A549 (cell line): Measurements from ENCODE around the gene HAO1. TPM values are rescaled to one million over a fixed set of nuclear protein-coding genes. Genes with fewer than 3 reads are reported as not detected.
A peak's percentile ranks its signal among the peaks of the same experiment; 100 is the strongest.

Experiments used
- ATAC-seq, 2 experiments: fragments of 200-7000 bp in 1 of 2; fragments of >200 bp in 1 of 2; cut with Nextera tagmentation in 1 of 2; cut with Tn5 transposase in 1 of 2; 3 replicates each; pipeline versions ENCODE4 v1.8.0 to v1.9.1; 2018 to 2020; ENCODE audit warnings: mild to moderate bottlenecking in 1 of 2, moderate library complexity in 1 of 2
- CTCF ChIA-PET: fragments of 300-600 bp; sonication (Branson Sonifier 250); formaldehyde crosslinking; extraction: SDS; loops from one replicate; lab custom pipeline; 2021; ENCODE audit warnings: antibody characterized with exemption, inconsistent platforms; lab: Yijun Ruan, JAX
- POLR2A ChIA-PET: fragments of 350-600 bp; formaldehyde crosslinking; extraction: SDS; loops from one replicate; lab custom pipeline; 2021; ENCODE audit warnings: antibody characterized with exemption, inconsistent platforms; lab: Yijun Ruan, JAX
- DNase-seq, 2 experiments: peaks; one replicate each; pipeline versions ENCODE4 v3.0.0 to v3.0.0-alpha.2; 2011 to 2016; ENCODE audit warnings: low read depth in 1 of 2, low spot score in 1 of 2
- FAIRE-seq: peaks from 2 replicates; lab custom pipeline; 2011; peaks lifted over from hg19 to GRCh38; lab: Jason Lieb, UNC
- H3K27ac ChIP-seq, 2 experiments: fragments of >200 bp; sonication (Bioruptor Twin); formaldehyde crosslinking; 3 replicates each; pipeline ENCODE4 v1.5.1; 2016 to 2017
- H3K4me1 ChIP-seq: fragments of >200 bp; sonication (Bioruptor Twin); formaldehyde crosslinking; 3 replicates; pipeline ENCODE4 v1.6.1; 2016
- H3K4me2 ChIP-seq: fragments of >200 bp; sonication (Bioruptor Twin); formaldehyde crosslinking; 3 replicates; pipeline ENCODE4 v1.6.1; 2016
- H3K4me3 ChIP-seq: fragments of >200 bp; sonication (Bioruptor Twin); formaldehyde crosslinking; 3 replicates; pipeline ENCODE4 v1.5.1; 2016
- H3K9me3 ChIP-seq: fragments of >200 bp; sonication (Bioruptor Twin); formaldehyde crosslinking; 3 replicates; pipeline ENCODE4 v1.6.1; 2016
- FOXS1 ChIP-seq: fragments of 250-450 bp; sonication (Bioruptor Pico); IDR thresholded peaks from 2 replicates; pipeline ENCODE4 v1.5.0; 2020; ENCODE audit warnings: mild to moderate bottlenecking, moderate library complexity
- GATA3 ChIP-seq: IDR thresholded peaks from 2 replicates; pipeline ENCODE4 v1.6.1; 2012; ENCODE audit warnings: borderline replicate concordance
- HDAC2 ChIP-seq: fragments of 200-600 bp; sonication (generic); IDR thresholded peaks from 2 replicates; pipeline ENCODE4 v1.6.1; 2016
- HOXA7 ChIP-seq: fragments of 250-450 bp; sonication (Bioruptor Pico); IDR thresholded peaks from 2 replicates; pipeline ENCODE4 v1.5.0; 2020; ENCODE audit warnings: mild to moderate bottlenecking, moderate library complexity
- HOXB5 ChIP-seq: fragments of 250-450 bp; sonication (Bioruptor Pico); IDR thresholded peaks from 2 replicates; pipeline ENCODE4 v1.5.0; 2020; ENCODE audit warnings: mild to moderate bottlenecking, moderate library complexity
- JUNB ChIP-seq: fragments of >200 bp; sonication (Bioruptor Twin); formaldehyde crosslinking; IDR thresholded peaks from 2 replicates; pipeline ENCODE4 v1.6.1; 2016
- KDM5A ChIP-seq: fragments of 200-600 bp; sonication (generic); IDR thresholded peaks from 2 replicates; pipeline ENCODE4 v1.6.1; 2016; ENCODE audit warnings: antibody characterized with exemption, mild to moderate bottlenecking
- MAZ ChIP-seq: fragments of 150-350 bp; IDR thresholded peaks from 2 replicates; pipeline ENCODE4 v1.6.1; 2014; ENCODE audit warnings: antibody characterized with exemption, low read depth, low read length, borderline replicate concordance
- NFE2L2 ChIP-seq: fragments of 150-350 bp; conservative IDR thresholded peaks from 2 replicates; pipeline ENCODE4 v1.6.1; 2014; ENCODE audit warnings: low read length
- NPAS2 ChIP-seq: fragments of 250-450 bp; sonication (Bioruptor Pico); IDR thresholded peaks from 2 replicates; pipeline ENCODE4 v1.8.0; 2022; ENCODE audit warnings: mild to moderate bottlenecking, moderate library complexity, borderline replicate concordance
- PHF8 ChIP-seq: fragments of 200-600 bp; sonication (generic); IDR thresholded peaks from 2 replicates; pipeline ENCODE4 v1.6.1; 2016; ENCODE audit warnings: low read depth, mild to moderate bottlenecking, antibody characterized with exemption, moderate library complexity, borderline replicate concordance
- POLR2A ChIP-seq: IDR thresholded peaks from 2 replicates; pipeline ENCODE4 v1.6.1; 2012; ENCODE audit warnings: mild to moderate bottlenecking, low read length
- POLR2AphosphoS2 ChIP-seq: conservative IDR thresholded peaks from 2 replicates; pipeline ENCODE4 v1.6.1; 2012; ENCODE audit warnings: low read length, improper control_type of control experiment, inconsistent platforms
- RARB ChIP-seq: fragments of 250-450 bp; sonication (Bioruptor Pico); IDR thresholded peaks from 2 replicates; pipeline ENCODE4 v1.8.0; 2021; ENCODE audit warnings: mild to moderate bottlenecking, moderate library complexity
- RCOR1 ChIP-seq: fragments of 150-350 bp; IDR thresholded peaks from 2 replicates; pipeline ENCODE4 v1.6.1; 2014; ENCODE audit warnings: antibody characterized with exemption, low read length, low read depth
- SREBF2 ChIP-seq: fragments of 450-650 bp; IDR thresholded peaks from 2 replicates; pipeline ENCODE4 v1.6.1; 2014; ENCODE audit warnings: mild to moderate bottlenecking, moderate library complexity
- TFCP2L1 ChIP-seq: fragments of 250-450 bp; sonication (Bioruptor Pico); IDR thresholded peaks from 2 replicates; pipeline ENCODE4 v1.5.0; 2021; ENCODE audit warnings: mild to moderate bottlenecking
- TP53 ChIP-seq: fragments of 250-450 bp; sonication (Bioruptor Pico); IDR thresholded peaks from 2 replicates; pipeline ENCODE4 v1.5.0; 2021; ENCODE audit warnings: mild to moderate bottlenecking, moderate library complexity
- ZC3H11A ChIP-seq: fragments of 450-650 bp; IDR thresholded peaks from 2 replicates; pipeline ENCODE4 v1.6.1; 2014; ENCODE audit warnings: antibody characterized with exemption, mild to moderate bottlenecking
- ZNF302 ChIP-seq: fragments of 250-450 bp; sonication (Bioruptor Pico); IDR thresholded peaks from 2 replicates; pipeline ENCODE4 v1.9.0; 2021; ENCODE audit warnings: inconsistent platforms, mild to moderate bottlenecking, moderate library complexity
- WGBS: methylation state at CpG from one replicate; pipeline ENCODE4 v1.1.6; 2017; ENCODE audit errors: missing lambda C conversion rate; 5-methylcytosine and 5-hydroxymethylcytosine counted together
- polyA plus RNA-seq, 4 experiments: library from polyadenylated mRNA; depleted of rRNA in 3 of 4; stranded (reverse); fragments of >200 nt; fragmentation: RNase III in 1 of 4; extraction: RNeasy Plus Mini Kit Qiagen cat#74134 plus additional on column Dnase treatment in 1 of 4; gene quantifications; 2 replicates in 3 of 4; 3 replicates in 1 of 4; pipeline ENCODE4 v1.2.3, GENCODE V29; 2011 to 2017
- TF ChIP-seq, protein P1 (sequence below): fragments of 250-450 bp; sonication (Bioruptor Pico); IDR thresholded peaks from 2 replicates; pipeline ENCODE4 v1.5.0; 2021; ENCODE audit warnings: mild to moderate bottlenecking, moderate library complexity, borderline replicate concordance
- TF ChIP-seq, protein P2 (sequence below): fragments of 450-650 bp; IDR thresholded peaks from 2 replicates; pipeline ENCODE4 v1.6.1; 2014; ENCODE audit warnings: antibody characterized with exemption
- TF ChIP-seq, protein P3 (sequence below): fragments of >200 bp; sonication (Bioruptor Twin); formaldehyde crosslinking; IDR thresholded peaks from 2 replicates; pipeline ENCODE4 v1.6.1; 2016
- TF ChIP-seq, protein P4 (sequence below): IDR thresholded peaks from 2 replicates; pipeline ENCODE4 v1.6.1; 2012
- TF ChIP-seq, protein P5 (sequence below): fragments of >200 bp; sonication (Bioruptor Twin); formaldehyde crosslinking; IDR thresholded peaks from 3 replicates; pipeline ENCODE4 v1.6.1; 2016
- TF ChIP-seq, protein P6 (sequence below): IDR thresholded peaks from 2 replicates; pipeline ENCODE4 v1.6.1; 2012; ENCODE audit warnings: low read depth, borderline replicate concordance

Gene HAO1
- polyA plus RNA-seq, 2 of the 4 experiments (the other 2 are of a cell fraction): 0.13 TPM; not detected in 1

DNA sequence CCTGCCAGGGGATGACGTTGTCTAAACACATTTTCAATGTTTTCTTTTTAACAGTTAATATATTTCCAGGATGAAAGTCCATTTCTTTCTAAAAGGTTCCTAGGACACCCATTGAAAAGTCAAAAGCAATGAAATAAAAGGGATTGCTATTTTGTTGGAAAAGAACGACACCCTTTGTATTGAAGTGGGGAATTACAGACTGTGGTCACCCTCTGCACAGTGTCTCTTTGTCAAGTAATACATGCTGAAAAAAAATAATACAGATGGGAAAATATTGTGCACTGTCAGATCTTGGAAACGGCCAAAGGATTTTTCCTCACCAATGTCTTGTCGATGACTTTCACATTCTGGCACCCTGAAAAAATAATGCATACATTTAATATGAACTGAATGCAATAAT, 56.9 kb downstream of the HAO1 start:
- CTCF ChIA-PET: no interaction called here
- no peak for ATAC-seq

DNA sequence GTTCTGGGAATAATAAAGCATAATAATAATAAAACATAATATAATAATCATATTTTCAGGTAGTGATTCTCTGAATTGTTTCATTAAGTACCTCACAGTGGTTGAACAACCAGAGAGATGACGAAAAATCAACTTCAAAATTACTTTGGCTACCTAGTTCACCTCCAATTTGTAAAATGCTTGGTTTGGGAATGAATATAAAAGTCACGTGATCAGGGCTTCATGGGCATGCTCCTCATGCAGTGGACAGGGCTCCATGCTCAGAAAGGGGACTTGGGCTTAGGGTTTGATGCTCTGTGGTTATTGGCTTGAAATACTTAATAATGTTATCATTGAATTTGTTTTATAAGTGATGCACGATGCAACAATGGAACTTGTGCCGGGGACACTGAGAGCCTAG, 58.2 kb downstream of the HAO1 start:
- POLR2A ChIA-PET: no interaction called here
- WGBS: 27% methylated on average over 4 of the region's 4 CpGs
- TF ChIP-seq, protein P1, sequence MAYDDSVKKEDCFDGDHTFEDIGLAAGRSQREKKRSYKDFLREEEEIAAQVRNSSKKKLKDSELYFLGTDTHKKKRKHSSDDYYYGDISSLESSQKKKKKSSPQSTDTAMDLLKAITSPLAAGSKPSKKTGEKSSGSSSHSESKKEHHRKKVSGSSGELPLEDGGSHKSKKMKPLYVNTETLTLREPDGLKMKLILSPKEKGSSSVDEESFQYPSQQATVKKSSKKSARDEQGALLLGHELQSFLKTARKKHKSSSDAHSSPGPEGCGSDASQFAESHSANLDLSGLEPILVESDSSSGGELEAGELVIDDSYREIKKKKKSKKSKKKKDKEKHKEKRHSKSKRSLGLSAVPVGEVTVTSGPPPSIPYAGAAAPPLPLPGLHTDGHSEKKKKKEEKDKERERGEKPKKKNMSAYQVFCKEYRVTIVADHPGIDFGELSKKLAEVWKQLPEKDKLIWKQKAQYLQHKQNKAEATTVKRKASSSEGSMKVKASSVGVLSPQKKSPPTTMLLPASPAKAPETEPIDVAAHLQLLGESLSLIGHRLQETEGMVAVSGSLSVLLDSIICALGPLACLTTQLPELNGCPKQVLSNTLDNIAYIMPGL (CRISPR knock-in tag): no peak
- TF ChIP-seq MAZ (no peak), POLR2AphosphoS2 (no peak), RCOR1 (no peak)
- TF ChIP-seq, protein P2, sequence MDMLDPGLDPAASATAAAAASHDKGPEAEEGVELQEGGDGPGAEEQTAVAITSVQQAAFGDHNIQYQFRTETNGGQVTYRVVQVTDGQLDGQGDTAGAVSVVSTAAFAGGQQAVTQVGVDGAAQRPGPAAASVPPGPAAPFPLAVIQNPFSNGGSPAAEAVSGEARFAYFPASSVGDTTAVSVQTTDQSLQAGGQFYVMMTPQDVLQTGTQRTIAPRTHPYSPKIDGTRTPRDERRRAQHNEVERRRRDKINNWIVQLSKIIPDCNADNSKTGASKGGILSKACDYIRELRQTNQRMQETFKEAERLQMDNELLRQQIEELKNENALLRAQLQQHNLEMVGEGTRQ: peak; percentile 44
- ATAC-seq (no peak), FAIRE-seq (no peak), DNase-seq (no peak)
- CTCF ChIA-PET: no interaction called here
- Histone ChIP-seq H3K4me3 (no peak overlapping the region), H3K27ac (no peak overlapping the region), H3K4me2 (no peak overlapping the region), H3K4me1 (no peaks in the 10 kb centered on the region), H3K9me3 (no peaks in the 10 kb centered on the region)

More for the DNA sequence above, 56.9 kb downstream of the HAO1 start:
- WGBS: 4% methylated on average over 4 of the region's 4 CpGs
- POLR2A ChIA-PET: no interaction called here
- no peaks in the 10 kb centered on the region for H3K9me3 ChIP-seq
- no peak overlapping the region for H3K27ac ChIP-seq
- FAIRE-seq: no peak
- no peak overlapping the region for H3K4me2 ChIP-seq
- TF ChIP-seq POLR2AphosphoS2 (no peak), TP53 (CRISPR knock-in tag) (no peak), HDAC2 (no peak), TFCP2L1 (CRISPR knock-in tag) (no peak), FOXS1 (CRISPR knock-in tag) (no peak), PHF8 (no peak), NFE2L2 (no peak), HOXB5 (CRISPR knock-in tag) (no peak), ZC3H11A (no peak), HOXA7 (CRISPR knock-in tag) (no peak), KDM5A (no peak), POLR2A (no peak), RCOR1 (no peak), SREBF2 (no peak), NPAS2 (CRISPR knock-in tag) (no peak)
- TF ChIP-seq, protein P3, sequence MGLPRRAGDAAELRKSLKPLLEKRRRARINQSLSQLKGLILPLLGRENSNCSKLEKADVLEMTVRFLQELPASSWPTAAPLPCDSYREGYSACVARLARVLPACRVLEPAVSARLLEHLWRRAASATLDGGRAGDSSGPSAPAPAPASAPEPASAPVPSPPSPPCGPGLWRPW: no peak
- TF ChIP-seq, protein P4, sequence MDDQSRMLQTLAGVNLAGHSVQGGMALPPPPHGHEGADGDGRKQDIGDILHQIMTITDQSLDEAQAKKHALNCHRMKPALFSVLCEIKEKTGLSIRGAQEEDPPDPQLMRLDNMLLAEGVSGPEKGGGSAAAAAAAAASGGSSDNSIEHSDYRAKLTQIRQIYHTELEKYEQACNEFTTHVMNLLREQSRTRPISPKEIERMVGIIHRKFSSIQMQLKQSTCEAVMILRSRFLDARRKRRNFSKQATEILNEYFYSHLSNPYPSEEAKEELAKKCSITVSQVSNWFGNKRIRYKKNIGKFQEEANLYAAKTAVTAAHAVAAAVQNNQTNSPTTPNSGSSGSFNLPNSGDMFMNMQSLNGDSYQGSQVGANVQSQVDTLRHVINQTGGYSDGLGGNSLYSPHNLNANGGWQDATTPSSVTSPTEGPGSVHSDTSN: no peak
- TF ChIP-seq, all 56 proteins: peak for 0
- Histone ChIP-seq H3K4me3 (no peak overlapping the region), H3K4me1 (no peaks in the 10 kb centered on the region)
- no peak for DNase-seq

DNA sequence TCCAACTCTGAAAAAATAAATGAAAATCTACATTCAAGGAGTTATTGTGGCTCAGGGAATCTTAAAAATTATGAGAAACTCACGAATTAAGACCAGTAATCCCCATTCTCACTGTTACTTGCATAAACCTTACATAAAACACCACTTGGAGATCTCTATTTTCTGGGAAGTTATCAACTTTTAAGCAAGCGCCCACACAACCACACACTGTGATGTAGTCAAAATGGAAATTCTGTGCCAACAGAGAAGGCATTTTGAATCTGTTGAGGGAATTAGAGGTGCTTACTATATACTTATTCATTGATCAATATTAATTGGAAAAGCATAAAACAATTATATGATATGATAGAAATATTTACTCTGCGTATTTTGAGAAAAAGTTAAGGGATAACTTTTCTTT, 58.7 kb downstream of the HAO1 start:
- 36% methylated on average over 3 of the region's 3 CpGs for WGBS
- Histone ChIP-seq H3K4me2 (no peak overlapping the region), H3K4me1 (no peaks in the 10 kb centered on the region), H3K9me3 (no peaks in the 10 kb centered on the region), H3K4me3 (no peak overlapping the region), H3K27ac (no peak overlapping the region)
- POLR2A ChIA-PET: no interaction called here
- CTCF ChIA-PET: no interaction called here
- FAIRE-seq (peak; percentile 49), ATAC-seq (no peak), DNase-seq (no peak)
- TF ChIP-seq GATA3 (no peak), FOXS1 (CRISPR knock-in tag) (no peak), SREBF2 (no peak), JUNB (no peak), RARB (CRISPR knock-in tag) (no peak), ZNF302 (no peak)
- TF ChIP-seq, protein P5, sequence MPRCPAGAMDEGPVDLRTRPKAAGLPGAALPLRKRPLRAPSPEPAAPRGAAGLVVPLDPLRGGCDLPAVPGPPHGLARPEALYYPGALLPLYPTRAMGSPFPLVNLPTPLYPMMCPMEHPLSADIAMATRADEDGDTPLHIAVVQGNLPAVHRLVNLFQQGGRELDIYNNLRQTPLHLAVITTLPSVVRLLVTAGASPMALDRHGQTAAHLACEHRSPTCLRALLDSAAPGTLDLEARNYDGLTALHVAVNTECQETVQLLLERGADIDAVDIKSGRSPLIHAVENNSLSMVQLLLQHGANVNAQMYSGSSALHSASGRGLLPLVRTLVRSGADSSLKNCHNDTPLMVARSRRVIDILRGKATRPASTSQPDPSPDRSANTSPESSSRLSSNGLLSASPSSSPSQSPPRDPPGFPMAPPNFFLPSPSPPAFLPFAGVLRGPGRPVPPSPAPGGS: no peak
- TF ChIP-seq, protein P2: no peak
- TF ChIP-seq, protein P6, sequence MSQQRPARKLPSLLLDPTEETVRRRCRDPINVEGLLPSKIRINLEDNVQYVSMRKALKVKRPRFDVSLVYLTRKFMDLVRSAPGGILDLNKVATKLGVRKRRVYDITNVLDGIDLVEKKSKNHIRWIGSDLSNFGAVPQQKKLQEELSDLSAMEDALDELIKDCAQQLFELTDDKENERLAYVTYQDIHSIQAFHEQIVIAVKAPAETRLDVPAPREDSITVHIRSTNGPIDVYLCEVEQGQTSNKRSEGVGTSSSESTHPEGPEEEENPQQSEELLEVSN: no peak
